ENCODE measurements around the gene FAM222A.

Gene FAM222A

GRCh38 chr12:109719123-109720022 lies 5.7 kb downstream of the FAM222A start:
- DNase-seq (ENCODE audit: low read depth in 2 of 2), result no peak
- no peak overlapping the region for H3K4me3 ChIP-seq (replicated peaks in 1 of 2; ENCODE audit: low read depth in 2 of 2, low read length in 2 of 2)
- TF ChIP-seq CTCF (IDR thresholded peaks at IDR 0.05; ENCODE audit: low read depth, low read length), result peak; percentile 8

GRCh38 chr12:109720152-109720856 lies 6.7 kb downstream of the FAM222A start:
- no peak for TF ChIP-seq CTCF (IDR thresholded peaks at IDR 0.05; ENCODE audit: low read depth, low read length)
- no peak for DNase-seq (ENCODE audit: low read depth in 2 of 2)
- H3K4me3 ChIP-seq (replicated peaks in 1 of 2; ENCODE audit: low read depth in 2 of 2, low read length in 2 of 2), result no peak overlapping the region

- no peak for DNase-seq (ENCODE audit: low read depth in 2 of 2)
- no peak for TF ChIP-seq CTCF (IDR thresholded peaks at IDR 0.05; ENCODE audit: low read depth, low read length)
- H3K4me3 ChIP-seq (replicated peaks in 1 of 2; ENCODE audit: low read depth in 2 of 2, low read length in 2 of 2), result no peak overlapping the region
These were observed 7.2 kb downstream of the FAM222A start for GRCh38 chr12:109720857-109721189.

- TF ChIP-seq CTCF (IDR thresholded peaks at IDR 0.05; ENCODE audit: low read depth, low read length), result no peak
- no peak for DNase-seq (ENCODE audit: low read depth in 2 of 2)
- H3K4me3 ChIP-seq (replicated peaks in 1 of 2; ENCODE audit: low read depth in 2 of 2, low read length in 2 of 2), result no peak overlapping the region
These were observed 7.7 kb downstream of the FAM222A start for GRCh38 chr12:109721276-109721675.

- no peak for DNase-seq (ENCODE audit: low read depth in 2 of 2)
- H3K4me3 ChIP-seq (replicated peaks in 1 of 2; ENCODE audit: low read depth in 2 of 2, low read length in 2 of 2), result no peak overlapping the region
- TF ChIP-seq CTCF (IDR thresholded peaks at IDR 0.05; ENCODE audit: low read depth, low read length), result no peak
These were observed 8.5 kb downstream of the FAM222A start for GRCh38 chr12:109722022-109722720.

GRCh38 chr12:109722721-109723094 lies 9.1 kb downstream of the FAM222A start:
- H3K4me3 ChIP-seq (replicated peaks in 1 of 2; ENCODE audit: low read depth in 2 of 2, low read length in 2 of 2), result no peak overlapping the region
- DNase-seq (ENCODE audit: low read depth in 2 of 2), result no peak
- TF ChIP-seq CTCF (IDR thresholded peaks at IDR 0.05; ENCODE audit: low read depth, low read length), result no peak

Data from cardiac fibroblast (primary cell).